ENCODE data around the gene MARVELD1.
"Not testable (repeated sequence)": the region's sequence is repeated elsewhere in the genome, so short reads cannot be mapped to it uniquely, and the experiment has no call there.

MARVELD1 gene

DNA sequence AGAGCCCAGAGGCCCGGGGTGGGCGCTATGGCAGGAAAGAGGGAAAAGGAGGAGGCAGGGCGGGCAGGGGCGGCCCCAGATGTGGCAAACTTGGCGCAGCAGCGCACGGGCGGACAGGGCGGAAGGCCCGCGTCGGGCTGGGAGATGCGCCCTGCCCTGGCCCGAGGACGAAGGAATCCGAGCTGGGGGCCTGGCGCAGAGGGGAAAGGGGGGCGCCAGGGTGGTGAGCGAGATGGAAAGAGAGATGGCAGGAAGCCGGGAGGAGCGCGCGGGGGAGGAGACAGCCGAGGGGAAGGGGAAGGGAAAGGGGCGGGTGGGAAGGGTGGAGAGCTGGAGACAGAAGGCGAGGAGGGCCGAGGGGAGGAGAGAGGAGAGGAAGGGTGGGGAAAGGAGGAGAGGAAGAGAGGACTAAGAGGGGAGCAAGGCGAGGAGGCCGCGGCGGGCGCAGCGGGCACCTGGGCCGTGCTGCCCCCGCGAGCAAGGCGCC lies at the start of gene MARVELD1:
Gene MARVELD1, plus strand, starts transcription at position 392 of the 487 bp plus-strand sequence. CDS start 147 bp downstream, outside the sequence.
- peak within 1 kb of the TSS; percentile 97 for H3K4me3 Mint-ChIP-seq
- no peaks in the 10 kb centered on the region for H3K9me3 Mint-ChIP-seq
- H3K27ac Mint-ChIP-seq = peak within 1 kb of the TSS; percentile 91
- H3K4me1 Mint-ChIP-seq = peaks cover 12% of the 10 kb centered on the region
- H3K27me3 Mint-ChIP-seq = peaks cover 14% of the 10 kb centered on the region
- no peaks in the 10 kb centered on the region for H3K36me3 Mint-ChIP-seq

DNA sequence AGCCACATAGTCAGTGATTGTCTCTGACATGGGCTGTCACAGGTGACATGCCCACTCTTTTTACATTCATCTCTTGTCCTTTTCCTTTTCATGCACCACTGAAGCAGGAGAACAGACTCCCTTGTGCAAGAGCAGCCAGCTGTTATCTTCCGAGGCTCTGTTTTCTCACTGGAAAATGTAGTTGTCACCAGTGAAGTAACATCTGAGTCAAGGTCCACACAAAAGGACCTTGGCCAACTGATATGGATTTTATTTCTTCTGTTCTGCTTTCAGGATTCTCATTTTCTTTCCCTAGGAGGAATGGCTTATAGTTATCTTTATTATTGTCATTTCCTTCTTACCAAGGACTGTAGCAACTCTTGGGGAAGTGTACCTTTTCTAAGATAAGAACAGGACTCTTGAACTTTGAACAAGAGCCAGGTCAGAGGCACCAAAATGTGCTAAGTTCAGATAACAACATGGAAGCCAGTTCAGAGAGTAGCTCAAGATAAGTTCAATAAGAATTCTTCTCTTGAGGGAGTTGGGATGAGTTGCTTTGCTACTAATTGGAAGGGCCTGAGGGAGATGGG lies 49.2 kb upstream of the MARVELD1 start:
- Mint-ChIP-seq H3K27ac (no peak overlapping the region), H3K36me3 (peaks cover 12% of the 10 kb centered on the region), H3K27me3 (no peaks in the 10 kb centered on the region), H3K4me3 (no peak overlapping the region), H3K4me1 (no peaks in the 10 kb centered on the region), H3K9me3 (no peaks in the 10 kb centered on the region)

GRCh38 chr10:97666992-97667391 lies 46.5 kb upstream of the MARVELD1 start:
- no peaks in the 10 kb centered on the region for H3K27me3 Mint-ChIP-seq
- no peaks in the 10 kb centered on the region for H3K9me3 Mint-ChIP-seq
- no peaks in the 10 kb centered on the region for H3K4me1 Mint-ChIP-seq
- peaks cover 12% of the 10 kb centered on the region for H3K36me3 Mint-ChIP-seq
- H3K27ac Mint-ChIP-seq = no peak overlapping the region
- H3K4me3 Mint-ChIP-seq = no peak overlapping the region

DNA sequence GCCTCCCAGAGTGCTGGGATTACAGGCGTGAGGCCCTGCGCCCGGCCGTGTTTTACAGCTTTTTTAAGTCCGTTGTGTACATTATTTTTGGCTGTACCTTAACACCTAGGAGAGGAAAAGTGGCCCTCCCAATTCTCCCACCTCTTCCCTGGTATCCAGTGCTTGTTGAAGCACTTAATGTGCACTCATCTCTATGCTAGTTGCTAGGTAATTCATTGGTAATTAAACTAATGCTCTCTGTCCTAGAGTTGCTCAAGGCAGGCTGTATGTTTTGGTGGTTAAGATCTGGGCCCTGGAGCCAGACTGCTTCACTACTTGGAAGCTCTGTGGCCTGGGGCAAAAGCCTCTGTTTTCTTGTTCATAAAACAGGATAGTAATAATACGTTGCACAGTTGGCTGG lies 46.1 kb upstream of the MARVELD1 start:
- Mint-ChIP-seq H3K36me3 (peaks cover 9% of the 10 kb centered on the region), H3K27me3 (no peaks in the 10 kb centered on the region), H3K9me3 (no peaks in the 10 kb centered on the region), H3K4me1 (no peaks in the 10 kb centered on the region), H3K27ac (no peak overlapping the region), H3K4me3 (no peak overlapping the region)

DNA sequence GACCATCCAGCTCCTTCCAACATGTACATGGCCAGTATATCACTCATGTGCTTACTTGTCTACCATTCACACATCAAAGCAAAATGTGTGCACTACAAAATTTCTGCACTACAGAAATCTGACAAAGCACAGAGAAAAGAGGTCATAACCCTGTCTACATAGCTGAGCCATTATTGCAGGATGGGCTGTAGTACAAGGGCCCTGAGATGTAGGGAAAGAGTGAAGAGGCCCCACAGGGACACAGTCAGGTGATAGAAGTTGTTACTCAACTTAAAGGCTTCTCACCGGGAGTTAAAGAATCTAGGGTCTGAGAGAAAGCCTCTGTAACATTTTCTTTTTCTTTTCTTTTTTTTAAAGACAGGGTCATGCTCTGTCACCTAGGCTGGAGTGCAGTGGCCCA lies 44.0 kb upstream of the MARVELD1 start:
- H3K36me3 Mint-ChIP-seq = peaks cover 5% of the 10 kb centered on the region
- no peak overlapping the region for H3K4me3 Mint-ChIP-seq
- no peak overlapping the region for H3K27ac Mint-ChIP-seq
- no peaks in the 10 kb centered on the region for H3K9me3 Mint-ChIP-seq
- H3K4me1 Mint-ChIP-seq = no peaks in the 10 kb centered on the region
- no peaks in the 10 kb centered on the region for H3K27me3 Mint-ChIP-seq

DNA sequence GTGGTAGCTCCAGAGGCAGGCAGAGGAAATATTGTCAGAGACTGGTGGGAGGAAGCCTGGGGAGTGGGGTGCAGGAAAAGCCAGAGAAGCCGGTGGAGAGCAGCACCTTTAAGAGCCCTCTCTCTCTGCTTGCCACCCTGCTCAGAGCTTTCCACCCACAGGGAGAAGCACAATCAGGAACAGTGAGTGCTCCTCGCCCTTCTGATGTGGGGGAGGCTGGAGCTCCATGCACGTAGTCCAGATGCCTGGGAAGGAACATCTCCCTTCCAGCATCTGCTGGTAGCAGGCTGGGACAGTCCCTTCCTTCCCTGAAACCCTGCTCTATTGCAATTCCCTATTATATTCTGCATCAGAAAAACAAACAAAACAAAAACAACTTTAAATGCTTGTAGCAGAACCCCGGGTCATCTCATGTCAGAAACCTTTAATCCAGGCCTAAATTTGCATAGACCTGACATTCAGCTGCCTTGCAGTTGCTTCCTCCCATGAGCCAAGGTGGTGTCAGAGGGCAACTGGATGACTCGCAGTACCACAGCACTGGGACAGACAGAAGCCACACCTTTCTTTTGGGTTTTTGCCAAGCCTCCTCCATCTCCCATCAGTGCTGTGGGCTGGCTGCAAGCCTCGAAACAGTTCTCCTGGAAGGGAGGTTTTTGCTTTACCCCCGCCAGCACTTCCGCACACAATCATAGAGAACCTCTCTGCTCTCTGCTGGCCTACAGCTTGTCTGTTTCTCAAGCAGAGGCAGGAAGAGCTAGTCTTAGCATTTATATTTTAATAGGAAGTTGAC lies 39.6 kb upstream of the MARVELD1 start:
- Mint-ChIP-seq H3K9me3 (no peaks in the 10 kb centered on the region), H3K4me3 (no peak overlapping the region), H3K27me3 (no peaks in the 10 kb centered on the region), H3K4me1 (no peaks in the 10 kb centered on the region), H3K36me3 (peaks cover 1% of the 10 kb centered on the region), H3K27ac (no peak overlapping the region)

- Mint-ChIP-seq H3K36me3 (peaks cover 1% of the 10 kb centered on the region), H3K4me1 (no peaks in the 10 kb centered on the region), H3K9me3 (no peaks in the 10 kb centered on the region), H3K4me3 (no peak overlapping the region), H3K27ac (no peak overlapping the region), H3K27me3 (no peaks in the 10 kb centered on the region)
These were observed 38.3 kb upstream of the MARVELD1 start for GRCh38 chr10:97675222-97675621.

DNA sequence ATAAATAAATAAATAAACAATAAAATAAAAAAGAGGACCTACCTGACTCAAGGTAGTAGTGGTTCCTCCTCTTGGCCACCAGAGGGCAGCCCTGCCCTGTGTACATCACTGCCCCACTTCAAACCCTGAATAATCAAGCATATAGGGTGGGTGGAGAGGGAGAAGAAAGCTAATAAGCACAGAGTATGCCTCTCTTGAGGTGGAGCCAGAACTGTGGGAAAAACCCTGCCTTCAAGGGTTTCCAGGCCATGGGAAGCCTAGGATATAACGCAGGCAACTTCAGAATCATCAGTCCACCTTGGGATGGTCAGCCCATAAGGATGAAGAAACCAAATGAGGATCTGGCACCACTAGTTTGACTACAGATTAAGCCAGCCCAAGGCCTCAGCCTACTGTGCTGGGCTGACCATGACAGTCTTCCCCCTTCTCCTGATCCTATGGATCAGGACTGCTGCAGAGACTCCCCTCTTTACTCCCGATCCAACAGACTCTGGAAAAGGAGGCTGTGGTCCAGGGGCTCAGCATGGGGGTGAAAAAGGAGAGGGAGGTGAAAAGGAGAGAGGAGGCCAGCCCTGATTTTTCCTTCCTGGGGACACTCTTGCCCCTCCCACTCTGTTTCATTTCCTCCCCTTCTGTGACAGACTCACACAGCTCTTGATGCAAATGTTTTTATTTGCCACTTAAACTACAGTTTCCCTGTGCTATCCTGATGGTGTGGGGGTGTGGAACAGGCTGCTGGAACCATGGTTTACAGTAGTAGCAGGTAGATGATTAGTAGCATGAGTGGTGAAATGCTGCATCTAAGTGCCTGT lies 36.6 kb upstream of the MARVELD1 start:
- no peaks in the 10 kb centered on the region for H3K9me3 Mint-ChIP-seq
- H3K27ac Mint-ChIP-seq = no peak overlapping the region
- peaks cover 1% of the 10 kb centered on the region for H3K36me3 Mint-ChIP-seq
- no peaks in the 10 kb centered on the region for H3K27me3 Mint-ChIP-seq
- H3K4me1 Mint-ChIP-seq = no peaks in the 10 kb centered on the region
- no peak overlapping the region for H3K4me3 Mint-ChIP-seq

- Mint-ChIP-seq H3K36me3 (peaks cover 1% of the 10 kb centered on the region), H3K27ac (no peak overlapping the region), H3K27me3 (no peaks in the 10 kb centered on the region), H3K4me1 (no peaks in the 10 kb centered on the region), H3K9me3 (no peaks in the 10 kb centered on the region), H3K4me3 (no peak overlapping the region)
These were observed 33.9 kb upstream of the MARVELD1 start for GRCh38 chr10:97679594-97679993.

- no peak overlapping the region for H3K4me3 Mint-ChIP-seq
- peaks cover 8% of the 10 kb centered on the region for H3K4me1 Mint-ChIP-seq
- H3K27ac Mint-ChIP-seq = no peak overlapping the region
- peaks cover 1% of the 10 kb centered on the region for H3K36me3 Mint-ChIP-seq
- no peaks in the 10 kb centered on the region for H3K9me3 Mint-ChIP-seq
- H3K27me3 Mint-ChIP-seq = no peaks in the 10 kb centered on the region
These were observed 31.5 kb upstream of the MARVELD1 start for GRCh38 chr10:97682042-97682441.

GRCh38 chr10:97683556-97684367 lies 29.8 kb upstream of the MARVELD1 start:
- no peak overlapping the region for H3K4me3 Mint-ChIP-seq
- H3K27ac Mint-ChIP-seq = no peak overlapping the region
- no peaks in the 10 kb centered on the region for H3K27me3 Mint-ChIP-seq
- no peaks in the 10 kb centered on the region for H3K9me3 Mint-ChIP-seq
- H3K36me3 Mint-ChIP-seq = no peaks in the 10 kb centered on the region
- peaks cover 17% of the 10 kb centered on the region for H3K4me1 Mint-ChIP-seq

DNA sequence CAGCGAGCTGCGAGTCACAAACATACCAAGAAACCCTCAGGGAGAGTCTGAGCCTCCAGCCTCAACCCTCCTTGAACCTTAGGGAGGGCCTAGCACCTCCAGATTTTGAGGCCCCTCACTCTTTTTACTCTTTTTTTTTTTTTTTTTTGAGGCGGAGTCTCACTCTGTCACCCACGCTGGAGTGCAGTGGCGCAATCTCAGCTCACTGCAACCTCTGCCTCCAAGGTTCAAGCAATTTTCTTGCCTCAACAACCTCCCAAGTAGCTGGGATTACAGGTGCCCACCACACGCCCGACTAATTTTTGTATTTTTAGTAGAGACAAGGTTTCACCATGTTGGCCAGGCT lies 29.2 kb upstream of the MARVELD1 start:
- H3K9me3 Mint-ChIP-seq, H3K36me3 Mint-ChIP-seq, H3K27ac Mint-ChIP-seq, H3K27me3 Mint-ChIP-seq, H3K4me3 Mint-ChIP-seq: not testable (repeated sequence)
- H3K4me1 Mint-ChIP-seq = peaks cover 17% of the 10 kb centered on the region

DNA sequence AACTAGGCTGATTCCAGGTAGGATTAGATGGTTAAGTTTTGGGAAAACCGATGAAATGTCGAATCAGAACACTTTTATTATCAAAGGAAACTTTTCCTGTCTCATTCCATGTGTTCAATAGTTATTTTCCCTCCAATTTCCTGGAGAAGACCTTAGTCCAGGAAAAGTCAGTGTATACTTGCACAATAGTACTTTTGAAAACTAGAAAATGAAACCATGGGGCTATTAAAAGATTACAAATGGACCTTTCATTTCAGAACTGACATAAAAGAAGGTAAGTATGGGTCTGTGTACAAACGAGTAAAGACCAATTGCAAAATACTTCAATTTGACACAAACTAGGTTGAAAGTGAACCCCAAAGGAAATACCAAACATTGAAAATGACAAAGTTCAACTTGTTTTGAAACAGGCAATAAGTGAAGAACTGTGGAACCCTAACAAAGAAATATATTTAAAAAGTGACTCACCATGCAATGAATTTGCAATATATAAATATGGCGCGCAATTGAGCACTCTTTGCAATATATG lies 28.6 kb upstream of the MARVELD1 start:
- no peaks in the 10 kb centered on the region for H3K36me3 Mint-ChIP-seq
- H3K27me3 Mint-ChIP-seq = no peaks in the 10 kb centered on the region
- no peak overlapping the region for H3K4me3 Mint-ChIP-seq
- H3K27ac Mint-ChIP-seq = no peak overlapping the region
- H3K9me3 Mint-ChIP-seq = no peaks in the 10 kb centered on the region
- H3K4me1 Mint-ChIP-seq = peaks cover 17% of the 10 kb centered on the region

DNA sequence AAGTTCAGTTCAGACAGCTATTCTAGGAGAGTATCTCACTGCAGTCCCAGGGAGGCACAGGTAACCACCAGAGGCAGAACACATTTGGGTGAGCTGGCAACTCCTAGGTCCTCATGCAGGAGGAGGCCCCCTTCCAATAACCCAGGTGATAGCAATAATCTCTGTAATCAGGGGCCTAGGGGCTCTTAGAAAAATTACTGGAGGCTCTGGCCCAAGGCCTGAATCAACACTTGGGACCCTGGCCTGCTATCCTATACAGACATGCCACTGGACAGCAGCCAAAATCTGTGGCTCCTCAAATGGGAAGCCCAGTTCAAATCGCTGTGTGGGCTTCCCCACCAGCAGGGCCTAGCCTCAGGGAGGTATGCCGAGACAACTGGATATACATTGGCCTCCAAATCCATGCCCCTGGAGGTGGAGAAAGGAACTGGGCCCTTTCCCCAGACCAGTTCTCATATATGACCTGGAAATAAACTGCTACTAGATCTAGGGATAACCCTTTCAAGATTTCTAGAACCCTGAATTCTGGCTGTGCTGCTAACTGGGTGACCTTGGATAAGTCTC lies 28.1 kb upstream of the MARVELD1 start:
- H3K36me3 Mint-ChIP-seq = no peaks in the 10 kb centered on the region
- H3K9me3 Mint-ChIP-seq = no peaks in the 10 kb centered on the region
- peak overlapping the region; percentile 67 for H3K4me3 Mint-ChIP-seq
- no peak overlapping the region for H3K27ac Mint-ChIP-seq
- H3K4me1 Mint-ChIP-seq = peaks cover 17% of the 10 kb centered on the region
- H3K27me3 Mint-ChIP-seq = no peaks in the 10 kb centered on the region
